HepG2 (cell line): Measurements from ENCODE around the gene METAP1D. TPM values are rescaled to one million over a fixed set of nuclear protein-coding genes. Genes with fewer than 3 reads are reported as not detected.

Experiments
- AGO1 ChIP-seq: fragments of 200-400 bp; formaldehyde crosslinking; IDR thresholded peaks from 2 replicates; pipeline ENCODE4 v1.6.1; 2017; ENCODE audit warnings: mild to moderate bottlenecking, low read depth, low read length, moderate library complexity; ENCODE audit not compliant: poor library complexity, severe bottlenecking
- BRD4 ChIP-seq: sonication (generic); formaldehyde crosslinking; IDR thresholded peaks from 2 replicates; pipeline ENCODE4 v1.4.0; 2020; ENCODE audit warnings: missing genetic modification reagents
- CREB3 ChIP-seq: sonication (generic); formaldehyde crosslinking; IDR thresholded peaks from 2 replicates; pipeline ENCODE4 v1.5.0; 2020; ENCODE audit warnings: missing genetic modification reagents
- E2F1 ChIP-seq: sonication (generic); formaldehyde crosslinking; IDR thresholded peaks from 2 replicates; pipeline ENCODE4 v1.5.0; 2020; ENCODE audit warnings: missing genetic modification reagents
- FOSL1 ChIP-seq: sonication (generic); formaldehyde crosslinking; IDR thresholded peaks from 2 replicates; pipeline ENCODE4 v1.9.0; 2021; ENCODE audit warnings: missing genetic modification reagents, borderline replicate concordance
- HDAC6 ChIP-seq: fragments of 200-600 bp; sonication (generic); IDR thresholded peaks from 2 replicates; pipeline ENCODE4 v1.7.0; 2017; ENCODE audit warnings: mild to moderate bottlenecking, antibody characterized with exemption, low read length, low read depth
- KDM6A ChIP-seq: IDR thresholded peaks from 2 replicates; pipeline ENCODE4 v1.6.1; 2016; ENCODE audit warnings: low read depth
- KLF11 ChIP-seq: IDR thresholded peaks from 2 replicates; pipeline ENCODE4 v1.6.1; 2016; ENCODE audit warnings: missing compliant biosample characterization
- MTA3 ChIP-seq: sonication (generic); formaldehyde crosslinking; IDR thresholded peaks from 2 replicates; pipeline ENCODE4 v1.4.0; 2020; ENCODE audit warnings: missing genetic modification reagents
- NFE2L1 ChIP-seq: sonication (generic); formaldehyde crosslinking; IDR thresholded peaks from 2 replicates; pipeline ENCODE4 v1.4.0; 2020; ENCODE audit warnings: missing genetic modification reagents, mild to moderate bottlenecking, borderline replicate concordance
- NR2C2 ChIP-seq: sonication (generic); formaldehyde crosslinking; IDR thresholded peaks from 2 replicates; pipeline ENCODE4 v1.4.0; 2020; ENCODE audit warnings: missing genetic modification reagents, mild to moderate bottlenecking, moderate library complexity, borderline replicate concordance
- TIGD3 ChIP-seq: sonication (generic); formaldehyde crosslinking; IDR thresholded peaks from 2 replicates; pipeline ENCODE4 v1.5.1; 2020; ENCODE audit warnings: mild to moderate bottlenecking, missing genetic modification reagents, borderline replicate concordance
- ZBTB3 ChIP-seq: sonication (generic); formaldehyde crosslinking; IDR thresholded peaks from 2 replicates; pipeline ENCODE4 v1.4.0; 2020; ENCODE audit warnings: low read depth, mild to moderate bottlenecking, moderate library complexity, missing genetic modification reagents, borderline replicate concordance
- ZMYM2 ChIP-seq: sonication (generic); formaldehyde crosslinking; IDR thresholded peaks from 2 replicates; pipeline ENCODE4 v1.8.0; 2022; ENCODE audit warnings: mild to moderate bottlenecking, missing genetic modification reagents
- ZNF317 ChIP-seq: sonication (generic); formaldehyde crosslinking; IDR thresholded peaks from 2 replicates; pipeline ENCODE4 v1.5.0; 2020; ENCODE audit warnings: mild to moderate bottlenecking, missing genetic modification reagents
- ZNF407 ChIP-seq: sonication (generic); formaldehyde crosslinking; IDR thresholded peaks from one replicate; pipeline ENCODE4 v1.5.1; 2020; ENCODE audit warnings: mild to moderate bottlenecking, missing genetic modification reagents; ENCODE audit errors: not compliant biosample characterization
- ZNF451 ChIP-seq: sonication (generic); formaldehyde crosslinking; IDR thresholded peaks from 2 replicates; pipeline ENCODE4 v1.5.0; 2020; ENCODE audit warnings: mild to moderate bottlenecking, missing genetic modification reagents
- polyA plus RNA-seq, 8 experiments: library from polyadenylated mRNA; depleted of rRNA in 3 of 8; stranded (reverse) in 7 of 8; unstranded in 1 of 8; fragments of >200 nt; fragmentation: Illumina TruSeq in 4 of 8; extraction: Trizol in 4 of 8; gene quantifications; 2 replicates each; pipeline versions ENCODE4 v1.2.1 to v1.2.3, GENCODE V29; 2011 to 2016; ENCODE audit warnings: low read depth in 4 of 8, missing spikeins in 1 of 8, mixed read lengths in 1 of 8; ENCODE audit not compliant: insufficient read depth in 1 of 8
- total RNA-seq, 5 experiments: library from RNA; depleted of rRNA; stranded (reverse); fragments of >200 nt; fragmentation: Illumina TruSeq; extraction: Trizol; gene quantifications; 2 replicates each; pipeline ENCODE4 v1.2.3, GENCODE V29; 2016; ENCODE audit warnings: low read depth in 1 of 5

The METAP1D gene
- total and polyA plus RNA-seq, 2 of the 13 experiments (the other 11 are each of a cell fraction or from before 2014, with no cell fraction given): 14.7 to 21.6 TPM

- TF ChIP-seq ZNF407 (CRISPR knock-in tag) (no peak), TIGD3 (CRISPR knock-in tag) (no peak), ZNF451 (no peak), NR2C2 (peak; percentile 68), HDAC6 (no peak), ZBTB3 (CRISPR knock-in tag) (no peak), ZMYM2 (no peak), KLF11 (peak; percentile 94), BRD4 (CRISPR knock-in tag) (no peak), CREB3 (no peak), NFE2L1 (CRISPR knock-in tag) (no peak), AGO1 (no peak), MTA3 (CRISPR knock-in tag) (no peak), ZNF317 (CRISPR knock-in tag) (0 out of 2 replicates have a peak, but pooled peaks have one; percentile 63), KDM6A (CRISPR knock-in tag) (peak; percentile 88), E2F1 (CRISPR knock-in tag) (no peak), FOSL1 (CRISPR knock-in tag) (no peak)
Measured at GRCh38 chr2:172052000-172052983, 52.5 kb downstream of the METAP1D start (continued).
